ENCODE results near the gene POU6F2.

DNA sequence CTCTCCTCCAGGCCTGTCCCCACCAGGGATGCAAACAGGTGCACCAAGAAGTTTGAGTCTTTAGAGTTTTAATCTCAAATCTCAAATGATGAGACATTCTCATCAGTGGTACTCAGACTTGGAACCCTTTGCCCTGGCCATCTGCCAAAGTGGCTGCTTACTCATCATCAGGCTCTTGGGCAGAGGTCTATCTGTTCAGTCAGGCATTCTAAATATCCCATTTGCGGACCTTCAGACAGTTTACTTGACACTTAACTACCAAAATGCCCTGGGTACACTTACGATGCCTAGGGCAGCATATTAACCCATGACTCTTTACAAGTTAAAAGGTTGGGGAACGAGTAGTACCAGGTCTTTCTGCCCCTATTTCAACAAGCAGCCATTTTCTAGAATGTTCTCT lies 527.3 kb downstream of the POU6F2 start:
- TF ChIP-seq, protein P1, sequence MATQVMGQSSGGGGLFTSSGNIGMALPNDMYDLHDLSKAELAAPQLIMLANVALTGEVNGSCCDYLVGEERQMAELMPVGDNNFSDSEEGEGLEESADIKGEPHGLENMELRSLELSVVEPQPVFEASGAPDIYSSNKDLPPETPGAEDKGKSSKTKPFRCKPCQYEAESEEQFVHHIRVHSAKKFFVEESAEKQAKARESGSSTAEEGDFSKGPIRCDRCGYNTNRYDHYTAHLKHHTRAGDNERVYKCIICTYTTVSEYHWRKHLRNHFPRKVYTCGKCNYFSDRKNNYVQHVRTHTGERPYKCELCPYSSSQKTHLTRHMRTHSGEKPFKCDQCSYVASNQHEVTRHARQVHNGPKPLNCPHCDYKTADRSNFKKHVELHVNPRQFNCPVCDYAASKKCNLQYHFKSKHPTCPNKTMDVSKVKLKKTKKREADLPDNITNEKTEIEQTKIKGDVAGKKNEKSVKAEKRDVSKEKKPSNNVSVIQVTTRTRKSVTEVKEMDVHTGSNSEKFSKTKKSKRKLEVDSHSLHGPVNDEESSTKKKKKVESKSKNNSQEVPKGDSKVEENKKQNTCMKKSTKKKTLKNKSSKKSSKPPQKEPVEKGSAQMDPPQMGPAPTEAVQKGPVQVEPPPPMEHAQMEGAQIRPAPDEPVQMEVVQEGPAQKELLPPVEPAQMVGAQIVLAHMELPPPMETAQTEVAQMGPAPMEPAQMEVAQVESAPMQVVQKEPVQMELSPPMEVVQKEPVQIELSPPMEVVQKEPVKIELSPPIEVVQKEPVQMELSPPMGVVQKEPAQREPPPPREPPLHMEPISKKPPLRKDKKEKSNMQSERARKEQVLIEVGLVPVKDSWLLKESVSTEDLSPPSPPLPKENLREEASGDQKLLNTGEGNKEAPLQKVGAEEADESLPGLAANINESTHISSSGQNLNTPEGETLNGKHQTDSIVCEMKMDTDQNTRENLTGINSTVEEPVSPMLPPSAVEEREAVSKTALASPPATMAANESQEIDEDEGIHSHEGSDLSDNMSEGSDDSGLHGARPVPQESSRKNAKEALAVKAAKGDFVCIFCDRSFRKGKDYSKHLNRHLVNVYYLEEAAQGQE (IDR thresholded peaks at IDR 0.05; ENCODE audit: unreplicated experiment) = no peak
- no peak for TF ChIP-seq EZH2 (IDR thresholded peaks at IDR 0.05; ENCODE audit: low read depth, unreplicated experiment)
- TF ChIP-seq, protein P2, sequence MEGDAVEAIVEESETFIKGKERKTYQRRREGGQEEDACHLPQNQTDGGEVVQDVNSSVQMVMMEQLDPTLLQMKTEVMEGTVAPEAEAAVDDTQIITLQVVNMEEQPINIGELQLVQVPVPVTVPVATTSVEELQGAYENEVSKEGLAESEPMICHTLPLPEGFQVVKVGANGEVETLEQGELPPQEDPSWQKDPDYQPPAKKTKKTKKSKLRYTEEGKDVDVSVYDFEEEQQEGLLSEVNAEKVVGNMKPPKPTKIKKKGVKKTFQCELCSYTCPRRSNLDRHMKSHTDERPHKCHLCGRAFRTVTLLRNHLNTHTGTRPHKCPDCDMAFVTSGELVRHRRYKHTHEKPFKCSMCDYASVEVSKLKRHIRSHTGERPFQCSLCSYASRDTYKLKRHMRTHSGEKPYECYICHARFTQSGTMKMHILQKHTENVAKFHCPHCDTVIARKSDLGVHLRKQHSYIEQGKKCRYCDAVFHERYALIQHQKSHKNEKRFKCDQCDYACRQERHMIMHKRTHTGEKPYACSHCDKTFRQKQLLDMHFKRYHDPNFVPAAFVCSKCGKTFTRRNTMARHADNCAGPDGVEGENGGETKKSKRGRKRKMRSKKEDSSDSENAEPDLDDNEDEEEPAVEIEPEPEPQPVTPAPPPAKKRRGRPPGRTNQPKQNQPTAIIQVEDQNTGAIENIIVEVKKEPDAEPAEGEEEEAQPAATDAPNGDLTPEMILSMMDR (conservative IDR thresholded peaks at IDR 0.05; ENCODE audit: low read depth in 2 of 2) = no peak
- no peak for TF ChIP-seq POLR2AphosphoS5 (IDR thresholded peaks at IDR 0.05; ENCODE audit: low read depth)
- no peak for TF ChIP-seq EZH2phosphoT487 (IDR thresholded peaks at IDR 0.05; ENCODE audit: unreplicated experiment)
- TF ChIP-seq STAT1 (IDR thresholded peaks at IDR 0.05; ENCODE audit: unreplicated experiment) = no peak
- TF ChIP-seq NANOG (IDR thresholded peaks at IDR 0.05; ENCODE audit: borderline replicate concordance) = no peak
- no peak for TF ChIP-seq CREB1 (CRISPR knock-in tag; IDR thresholded peaks at IDR 0.05; ENCODE audit: low read depth)
- no peak for TF ChIP-seq JUNB (IDR thresholded peaks at IDR 0.05; ENCODE audit: unreplicated experiment)

All from GM23338 (cell line).